SK-N-SH (cell line): ENCODE results near the gene LRRN1.

Source experiments
- CTCF ChIP-seq: fragments of 200-600 bp; sonication (generic); IDR thresholded peaks from 2 replicates; pipeline ENCODE4 v1.6.1; 2017; ENCODE audit warnings: antibody characterized with exemption, mild to moderate bottlenecking, moderate library complexity
- ELF1 ChIP-seq: IDR thresholded peaks from 2 replicates; pipeline ENCODE4 v1.4.0; 2012
- NFIC ChIP-seq: IDR thresholded peaks from 2 replicates; pipeline ENCODE4 v1.4.0; 2012; ENCODE audit warnings: borderline replicate concordance
- POLR2AphosphoS5 ChIP-seq: IDR thresholded peaks from 2 replicates; pipeline ENCODE4 v1.6.1; 2012; ENCODE audit warnings: low read depth, low read length
- RAD21 ChIP-seq: IDR thresholded peaks from 2 replicates; pipeline ENCODE4 v1.6.1; 2012; ENCODE audit warnings: mild to moderate bottlenecking, low read length
- RFX5 ChIP-seq: IDR thresholded peaks from 2 replicates; pipeline ENCODE4 v1.6.1; 2012; ENCODE audit warnings: mild to moderate bottlenecking, improper control_type of control experiment, low read length
- SMC3 ChIP-seq: IDR thresholded peaks from 2 replicates; pipeline ENCODE4 v1.6.1; 2012; ENCODE audit warnings: low read depth, low read length, improper control_type of control experiment
- YY1 ChIP-seq: IDR thresholded peaks from 2 replicates; pipeline ENCODE4 v1.4.0; 2012; ENCODE audit warnings: low read depth, mild to moderate bottlenecking

- no peak for TF ChIP-seq RFX5
- TF ChIP-seq CTCF: no peak
- no peak for TF ChIP-seq POLR2AphosphoS5
- no peak for TF ChIP-seq SMC3
- TF ChIP-seq ELF1: no peak
- no peak for TF ChIP-seq YY1
- TF ChIP-seq NFIC: no peak
- TF ChIP-seq RAD21: no peak
These were observed 15.5 kb upstream of the LRRN1 start for GRCh38 chr3:3783696-3784095.
